Retinal pigment epithelial cell (primary cell): ENCODE measurements around the gene MGME1.

Experiments used
- DNase-seq: peaks from one replicate; pipeline ENCODE4 v3.0.0-alpha.2; 2010; ENCODE audit warnings: low read depth
- H3K4me3 ChIP-seq: 2 replicates; pipeline ENCODE4 v1.5.1; 2011; ENCODE audit warnings: mild to moderate bottlenecking, low read length, control low read depth, moderate library complexity
- CTCF ChIP-seq: conservative IDR thresholded peaks from 2 replicates; pipeline ENCODE4 v1.5.1; 2011; ENCODE audit warnings: low read depth, low read length, control low read depth, inconsistent platforms

MGME1 gene

GRCh38 chr20:17935761-17936160, 33.1 kb upstream of the MGME1 start:
- DNase-seq = no peak
- no peak overlapping the region for H3K4me3 ChIP-seq
- no peak for TF ChIP-seq CTCF

- H3K4me3 ChIP-seq = no peak overlapping the region
- no peak for DNase-seq
- TF ChIP-seq CTCF = no peak
These were observed 32.5 kb upstream of the MGME1 start for GRCh38 chr20:17936286-17936760.

DNA sequence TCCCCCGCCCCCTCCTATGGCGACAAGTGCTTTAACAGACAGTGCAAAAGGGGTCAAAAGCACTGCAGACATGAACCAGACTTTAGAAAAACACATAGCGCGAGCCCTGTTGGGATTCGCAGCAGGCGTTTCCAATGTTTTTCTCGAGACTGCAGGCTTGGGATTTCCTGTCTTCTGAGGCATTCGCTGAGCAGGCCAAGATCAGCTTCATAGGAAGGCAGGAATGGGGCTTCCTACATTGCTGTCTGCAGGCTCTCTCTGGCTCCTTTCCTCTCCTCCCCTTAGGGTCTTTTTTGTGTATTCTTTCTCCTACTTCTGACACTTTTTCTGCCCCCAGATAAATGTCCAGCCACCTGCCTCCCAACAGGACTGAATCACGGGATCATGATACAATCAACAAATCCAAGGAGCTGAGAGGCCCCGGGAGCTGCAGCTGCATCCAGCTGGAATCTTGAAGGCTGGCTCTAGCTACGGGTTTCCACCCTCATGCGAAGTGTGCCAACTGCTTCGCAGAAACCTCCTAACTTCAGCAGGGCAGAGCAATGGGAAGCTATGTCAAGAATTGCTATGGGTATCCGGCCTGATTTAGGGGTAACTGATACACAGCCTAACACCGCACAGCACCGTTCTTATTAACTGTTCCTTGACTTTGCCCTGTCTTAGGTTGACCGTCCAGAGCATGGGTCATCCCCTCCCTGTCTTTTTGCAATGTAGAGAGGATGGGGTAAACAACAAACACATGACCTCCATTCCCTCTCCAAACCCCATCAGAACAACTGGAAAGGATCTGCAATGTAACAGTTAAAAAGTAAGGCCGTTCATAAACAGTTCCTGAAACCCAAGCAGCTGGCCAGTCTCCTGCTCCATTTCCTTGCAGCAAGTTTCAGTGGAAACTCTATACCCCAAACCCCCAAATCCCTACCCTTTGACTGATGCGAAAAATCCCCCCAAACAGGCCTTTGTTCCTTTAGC, 31.8 kb upstream of the MGME1 start:
- TF ChIP-seq CTCF = no peak
- DNase-seq = no peak
- H3K4me3 ChIP-seq = no peak overlapping the region

GRCh38 chr20:17938871-17939619, 29.8 kb upstream of the MGME1 start:
- DNase-seq = peak; percentile 61
- peak; percentile 98 for TF ChIP-seq CTCF
- H3K4me3 ChIP-seq = no peak overlapping the region

- TF ChIP-seq CTCF = no peak
- no peak for DNase-seq
These were observed 29.1 kb upstream of the MGME1 start for GRCh38 chr20:17939622-17940223.

GRCh38 chr20:17940224-17940971, 28.4 kb upstream of the MGME1 start:
- H3K4me3 ChIP-seq = no peak overlapping the region
- no peak for TF ChIP-seq CTCF
- DNase-seq = no peak

More at GRCh38 chr20:17939622-17940223, 29.1 kb upstream of the MGME1 start:
- H3K4me3 ChIP-seq = no peak overlapping the region
